Neural cell (in vitro differentiated cells): ENCODE results near the gene PDIA2. TPM values are rescaled to one million over a fixed set of nuclear protein-coding genes. Genes with fewer than 3 reads are reported as not detected.

ENCODE experiments used
- H2AFZ ChIP-seq: fragments of 200-600, 300-800 bp; sonication (generic), shearing (Covaris generic); 2 replicates; pipeline ENCODE4 v1.6.0; 2014; ENCODE audit warnings: low read depth, mild to moderate bottlenecking, antibody characterized with exemption, low read length, moderate library complexity
- H3F3A ChIP-seq: fragments of 200-600 bp; shearing (Covaris generic); 2 replicates; pipeline ENCODE4 v1.6.1; 2016; ENCODE audit warnings: mild to moderate bottlenecking, moderate library complexity, mixed read lengths, antibody characterized with exemption, low read length; ENCODE audit not compliant: insufficient read depth, poor library complexity, severe bottlenecking
- H3K27ac ChIP-seq: fragments of 200-600, 300-800 bp; sonication (generic), shearing (Covaris generic); 2 replicates; pipeline ENCODE4 v1.5.1; 2014; ENCODE audit warnings: mild to moderate bottlenecking, low read length, moderate library complexity
- H3K27me3 ChIP-seq: fragments of 300-800, 200-600 bp; sonication (generic), shearing (Covaris generic); 2 replicates; pipeline ENCODE4 v1.6.0; 2014; ENCODE audit warnings: mild to moderate bottlenecking, low read depth, low read length, moderate library complexity; ENCODE audit not compliant: insufficient read depth
- H3K36me3 ChIP-seq: fragments of 300-800, 200-600 bp; sonication (generic), shearing (Covaris generic); 2 replicates; pipeline ENCODE4 v1.5.1; 2014; ENCODE audit warnings: mild to moderate bottlenecking, antibody characterized with exemption, low read length, moderate library complexity; ENCODE audit not compliant: insufficient read depth
- H3K4me2 ChIP-seq: fragments of 300-800, 200-600 bp; sonication (generic), shearing (Covaris generic); 2 replicates; pipeline ENCODE4 v1.6.0; 2014; ENCODE audit warnings: mild to moderate bottlenecking, low read length
- H3K4me3 ChIP-seq: fragments of 300-800, 200-600 bp; sonication (generic), shearing (Covaris generic); 2 replicates; pipeline ENCODE4 v1.5.1; 2014; ENCODE audit warnings: mild to moderate bottlenecking, low read length, moderate library complexity
- H3K79me2 ChIP-seq: fragments of 200-600 bp; shearing (Covaris generic); replicated peaks from 2 replicates; pipeline ENCODE4 v1.6.0; 2014; ENCODE audit warnings: mild to moderate bottlenecking, low read length, moderate library complexity; ENCODE audit not compliant: insufficient read depth
- H3K9ac ChIP-seq: fragments of 300-800, 200-600 bp; sonication (generic), shearing (Covaris generic); 2 replicates; pipeline ENCODE4 v1.6.1; 2016; ENCODE audit warnings: mild to moderate bottlenecking, low read length, mixed read lengths
- H3K9me2 ChIP-seq: fragments of 200-600 bp; shearing (Covaris generic); 2 replicates; pipeline ENCODE4 v1.6.1; 2016; ENCODE audit warnings: mild to moderate bottlenecking, low read length, mixed read lengths; ENCODE audit not compliant: insufficient read depth
- H3K9me3 ChIP-seq: fragments of 200-600, 300-800 bp; sonication (generic), shearing (Covaris generic); 2 replicates; pipeline ENCODE4 v1.6.1; 2016; ENCODE audit warnings: mild to moderate bottlenecking, mixed run types, low read length, moderate library complexity, mixed read lengths
- H4K20me1 ChIP-seq: fragments of 200-600 bp; shearing (Covaris generic); 2 replicates; pipeline ENCODE4 v1.6.1; 2016; ENCODE audit warnings: mild to moderate bottlenecking, mixed run types; ENCODE audit not compliant: insufficient read depth
- EP300 ChIP-seq: fragments of 450-650 bp; conservative IDR thresholded peaks from 2 replicates; pipeline ENCODE4 v1.6.1; 2014; ENCODE audit warnings: antibody characterized with exemption, mild to moderate bottlenecking, moderate library complexity; ENCODE audit not compliant: poor library complexity, severe bottlenecking
- EZH2 ChIP-seq: fragments of 200-600, 300-800 bp; shearing (Covaris generic), sonication (generic); IDR thresholded peaks from 2 replicates; pipeline ENCODE4 v1.6.1; 2014; ENCODE audit warnings: antibody characterized with exemption, low read length, borderline replicate concordance, mild to moderate bottlenecking; ENCODE audit not compliant: insufficient read depth, poor library complexity, severe bottlenecking
- MXI1 ChIP-seq: fragments of 450-650 bp; conservative IDR thresholded peaks from 2 replicates; pipeline ENCODE4 v1.6.1; 2014; ENCODE audit warnings: antibody characterized with exemption, mild to moderate bottlenecking; ENCODE audit not compliant: poor library complexity, severe bottlenecking
- POLR2AphosphoS5 ChIP-seq: IDR thresholded peaks from 2 replicates; pipeline ENCODE4 v1.6.1; 2012
- RAD21 ChIP-seq: fragments of 450-650 bp; conservative IDR thresholded peaks from 2 replicates; pipeline ENCODE4 v1.6.1; 2014; ENCODE audit warnings: antibody characterized with exemption, mild to moderate bottlenecking, moderate library complexity
- REST ChIP-seq: IDR thresholded peaks from 2 replicates; pipeline ENCODE4 v1.6.1; 2012; ENCODE audit warnings: borderline replicate concordance
- SMC3 ChIP-seq: fragments of 450-650 bp; conservative IDR thresholded peaks from 2 replicates; pipeline ENCODE4 v1.6.1; 2014; ENCODE audit warnings: antibody characterized with exemption, mild to moderate bottlenecking, moderate library complexity; ENCODE audit not compliant: poor library complexity
- TAF1 ChIP-seq: IDR thresholded peaks from 2 replicates; pipeline ENCODE4 v1.6.1; 2012; ENCODE audit warnings: low read depth
- polyA plus RNA-seq: library from polyadenylated mRNA; depleted of rRNA; stranded (reverse); fragments of >200 nt; gene quantifications from 2 replicates; pipeline ENCODE4 v1.2.3, GENCODE V29; 2014
- TF ChIP-seq, protein P1 (sequence below): fragments of 450-650 bp; IDR thresholded peaks from 2 replicates; pipeline ENCODE4 v1.5.1; 2014; ENCODE audit warnings: antibody characterized with exemption, mild to moderate bottlenecking, moderate library complexity; ENCODE audit not compliant: poor library complexity, severe bottlenecking

Gene PDIA2
- polyA plus RNA-seq, 1 donor from 2014 or later: 109 TPM

DNA sequence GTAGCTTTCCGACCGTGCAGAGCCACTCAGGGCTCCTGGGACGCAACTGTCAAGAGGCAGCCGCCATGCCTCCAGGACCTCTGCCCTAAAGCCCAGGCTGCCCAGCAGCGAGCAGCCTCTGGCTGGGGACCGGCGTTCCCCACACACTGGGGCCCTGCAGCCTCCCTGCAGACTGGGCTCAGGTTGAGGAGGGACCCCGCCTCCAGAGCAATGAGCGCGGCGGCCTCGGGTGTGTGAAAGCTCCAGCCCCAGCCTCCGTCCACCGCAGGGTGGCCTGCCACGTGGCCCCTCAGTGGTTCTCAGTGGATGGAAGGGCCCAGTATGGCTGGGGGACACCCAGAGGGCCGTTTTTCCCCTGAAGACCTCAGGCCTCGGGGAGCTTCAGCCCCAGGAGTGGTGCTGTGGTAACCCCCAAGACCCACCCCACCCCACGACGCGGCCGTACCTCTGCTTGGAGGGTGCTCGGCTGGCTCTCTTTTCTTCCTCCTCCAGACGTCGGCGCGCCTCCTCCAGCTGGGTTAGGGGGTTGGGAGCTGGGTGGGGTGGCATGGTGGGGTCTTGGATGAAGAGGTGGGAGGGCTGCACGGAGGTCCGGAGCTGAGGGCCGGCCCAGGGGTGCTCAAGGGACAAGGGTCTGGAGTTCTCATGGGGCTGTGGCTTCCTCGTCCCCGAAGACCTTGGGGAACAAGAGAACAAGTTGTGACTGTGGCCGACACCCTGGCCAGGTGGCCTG is 10.2 kb downstream of the PDIA2 start:
- H3K4me3 ChIP-seq: no peak overlapping the region
- H3K27ac ChIP-seq: no peak overlapping the region
- H2AFZ ChIP-seq: no peak overlapping the region
- H3K27me3 ChIP-seq: no peaks in the 10 kb centered on the region
- TF ChIP-seq, protein P1, sequence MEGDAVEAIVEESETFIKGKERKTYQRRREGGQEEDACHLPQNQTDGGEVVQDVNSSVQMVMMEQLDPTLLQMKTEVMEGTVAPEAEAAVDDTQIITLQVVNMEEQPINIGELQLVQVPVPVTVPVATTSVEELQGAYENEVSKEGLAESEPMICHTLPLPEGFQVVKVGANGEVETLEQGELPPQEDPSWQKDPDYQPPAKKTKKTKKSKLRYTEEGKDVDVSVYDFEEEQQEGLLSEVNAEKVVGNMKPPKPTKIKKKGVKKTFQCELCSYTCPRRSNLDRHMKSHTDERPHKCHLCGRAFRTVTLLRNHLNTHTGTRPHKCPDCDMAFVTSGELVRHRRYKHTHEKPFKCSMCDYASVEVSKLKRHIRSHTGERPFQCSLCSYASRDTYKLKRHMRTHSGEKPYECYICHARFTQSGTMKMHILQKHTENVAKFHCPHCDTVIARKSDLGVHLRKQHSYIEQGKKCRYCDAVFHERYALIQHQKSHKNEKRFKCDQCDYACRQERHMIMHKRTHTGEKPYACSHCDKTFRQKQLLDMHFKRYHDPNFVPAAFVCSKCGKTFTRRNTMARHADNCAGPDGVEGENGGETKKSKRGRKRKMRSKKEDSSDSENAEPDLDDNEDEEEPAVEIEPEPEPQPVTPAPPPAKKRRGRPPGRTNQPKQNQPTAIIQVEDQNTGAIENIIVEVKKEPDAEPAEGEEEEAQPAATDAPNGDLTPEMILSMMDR: no peak
- TF ChIP-seq EP300 (no peak), EZH2 (no peak), POLR2AphosphoS5 (no peak), TAF1 (no peak), SMC3 (no peak), RAD21 (no peak), MXI1 (no peak), REST (no peak)
- no peak overlapping the region for H3K9ac ChIP-seq
- no peaks in the 10 kb centered on the region for H4K20me1 ChIP-seq
- H3K4me2 ChIP-seq: no peak overlapping the region
- H3K36me3 ChIP-seq: no peaks in the 10 kb centered on the region
- H3K79me2 ChIP-seq: no peaks in the 10 kb centered on the region
- H3K9me3 ChIP-seq: no peaks in the 10 kb centered on the region
- H3K9me2 ChIP-seq: no peaks in the 10 kb centered on the region
- H3F3A ChIP-seq: no peaks in the 10 kb centered on the region

DNA sequence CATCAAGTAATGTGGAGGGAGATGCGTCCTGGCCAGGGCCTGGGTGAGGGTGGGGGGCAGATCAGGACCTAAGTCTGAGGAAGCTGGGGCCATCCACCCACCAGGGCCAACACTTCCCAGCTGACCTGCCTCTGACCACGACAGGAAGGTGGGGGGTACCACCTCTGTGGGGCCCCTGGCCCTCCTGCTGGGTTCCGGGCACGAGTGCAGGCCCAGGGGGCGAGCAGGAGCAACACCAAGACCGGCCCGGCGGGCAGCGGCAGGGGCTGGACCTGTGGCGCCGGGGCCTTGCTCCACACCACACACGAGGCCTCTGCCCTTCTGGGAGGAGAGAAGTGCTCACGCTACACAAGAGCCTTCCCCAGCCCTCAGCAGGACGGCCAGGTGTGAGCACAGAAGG is 13.3 kb downstream of the PDIA2 start:
- no peaks in the 10 kb centered on the region for H3K36me3 ChIP-seq
- no peaks in the 10 kb centered on the region for H3K9me2 ChIP-seq
- H3K4me3 ChIP-seq: no peak overlapping the region
- H3K4me2 ChIP-seq: no peak overlapping the region
- H3K9ac ChIP-seq: no peak overlapping the region
- no peak overlapping the region for H3K27ac ChIP-seq
- H4K20me1 ChIP-seq: no peaks in the 10 kb centered on the region
- no peaks in the 10 kb centered on the region for H3K27me3 ChIP-seq
- TF ChIP-seq REST: no peak
- TF ChIP-seq, protein P1: no peak
- no peak for TF ChIP-seq EZH2
- no peak for TF ChIP-seq MXI1
- TF ChIP-seq EP300: no peak
- TF ChIP-seq TAF1: no peak
- TF ChIP-seq POLR2AphosphoS5: no peak
- TF ChIP-seq SMC3: no peak
- TF ChIP-seq RAD21: no peak
- no peaks in the 10 kb centered on the region for H3F3A ChIP-seq
- H2AFZ ChIP-seq: no peak overlapping the region
- no peaks in the 10 kb centered on the region for H3K79me2 ChIP-seq
- H3K9me3 ChIP-seq: no peaks in the 10 kb centered on the region
